Vagina (tissue), 2 donors: ENCODE data around the gene MDGA2.

Source experiments
- POLR2A ChIP-seq, 2 donors: fragments of 450-650 bp; IDR thresholded peaks; one replicate each; pipeline ENCODE4 v1.6.1; 2017; ENCODE audit warnings: antibody characterized with exemption in 2 of 2, mild to moderate bottlenecking in 2 of 2, moderate library complexity in 2 of 2
- POLR2AphosphoS5 ChIP-seq, 2 donors: sonication (generic); formaldehyde crosslinking; IDR thresholded peaks; one replicate each; pipeline ENCODE4 v1.9.0; 2017; ENCODE audit warnings: antibody characterized with exemption in 2 of 2, mild to moderate bottlenecking in 2 of 2, low read depth in 1 of 2; ENCODE audit not compliant: insufficient read depth in 1 of 2
- TF ChIP-seq, protein P1 (sequence below), 3 experiments: fragments of 450-650 bp in 2 of 3; fragments of 200-600 bp in 1 of 3; sonication (generic) in 1 of 3; IDR thresholded peaks; one replicate each; pipeline ENCODE4 v1.5.1; 2017 to 2019; ENCODE audit warnings: antibody characterized with exemption in 3 of 3, mild to moderate bottlenecking in 2 of 3, moderate library complexity in 2 of 3

DNA sequence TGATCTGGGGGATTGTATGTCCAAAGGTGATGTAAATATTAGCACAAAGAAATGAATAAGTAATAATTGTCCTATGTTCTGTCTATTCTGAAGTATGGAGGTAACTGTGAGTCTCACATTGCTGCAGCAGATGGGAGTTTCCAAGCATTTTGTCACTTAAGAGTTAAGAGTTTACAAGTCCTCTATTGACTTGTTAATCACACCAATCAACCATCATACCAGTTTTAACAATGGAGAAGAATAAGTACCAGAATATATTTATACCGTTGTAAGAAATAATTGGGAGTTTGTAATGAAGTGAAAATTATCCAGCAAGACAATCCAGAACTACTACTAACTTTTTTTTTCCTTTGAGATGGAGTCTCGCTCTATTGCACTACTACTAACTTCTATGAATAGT lies 139.1 kb downstream of the MDGA2 start:
- TF ChIP-seq POLR2A (IDR thresholded peaks at IDR 0.05) (no peak), POLR2AphosphoS5 (IDR thresholded peaks at IDR 0.05; ENCODE audit: insufficient read depth in 1 of 2, low read depth in 1 of 2) (no peak)
- TF ChIP-seq, protein P1, sequence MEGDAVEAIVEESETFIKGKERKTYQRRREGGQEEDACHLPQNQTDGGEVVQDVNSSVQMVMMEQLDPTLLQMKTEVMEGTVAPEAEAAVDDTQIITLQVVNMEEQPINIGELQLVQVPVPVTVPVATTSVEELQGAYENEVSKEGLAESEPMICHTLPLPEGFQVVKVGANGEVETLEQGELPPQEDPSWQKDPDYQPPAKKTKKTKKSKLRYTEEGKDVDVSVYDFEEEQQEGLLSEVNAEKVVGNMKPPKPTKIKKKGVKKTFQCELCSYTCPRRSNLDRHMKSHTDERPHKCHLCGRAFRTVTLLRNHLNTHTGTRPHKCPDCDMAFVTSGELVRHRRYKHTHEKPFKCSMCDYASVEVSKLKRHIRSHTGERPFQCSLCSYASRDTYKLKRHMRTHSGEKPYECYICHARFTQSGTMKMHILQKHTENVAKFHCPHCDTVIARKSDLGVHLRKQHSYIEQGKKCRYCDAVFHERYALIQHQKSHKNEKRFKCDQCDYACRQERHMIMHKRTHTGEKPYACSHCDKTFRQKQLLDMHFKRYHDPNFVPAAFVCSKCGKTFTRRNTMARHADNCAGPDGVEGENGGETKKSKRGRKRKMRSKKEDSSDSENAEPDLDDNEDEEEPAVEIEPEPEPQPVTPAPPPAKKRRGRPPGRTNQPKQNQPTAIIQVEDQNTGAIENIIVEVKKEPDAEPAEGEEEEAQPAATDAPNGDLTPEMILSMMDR (IDR thresholded peaks at IDR 0.05), result no peak
